H1 (cell line): ENCODE results near the gene NOTCH4. TPM values are rescaled to one million over a fixed set of nuclear protein-coding genes. Genes with fewer than 3 reads are reported as not detected.
A peak's percentile ranks its signal among the peaks of the same experiment; 100 is the strongest.

Experiments used
- CTCF ChIA-PET: fragments of 300-600 bp; sonication (Branson Sonifier 250); formaldehyde crosslinking; loops from one replicate; lab custom pipeline; 2021; ENCODE audit not compliant: partially characterized antibody; lab: Charles Lee
- POLR2A ChIA-PET: fragments of 300-600 bp; sonication (Branson Sonifier 250); formaldehyde crosslinking; loops from one replicate; lab custom pipeline; 2021; ENCODE audit warnings: inconsistent platforms; ENCODE audit not compliant: partially characterized antibody; lab: Charles Lee
- DNase-seq, 2 experiments: peaks; one replicate each; pipeline versions ENCODE4 v3.0.0 to v3.0.0-alpha.2; 2010 to 2022; ENCODE audit warnings: low spot score in 2 of 2, low read depth in 1 of 2, mixed read lengths in 1 of 2
- FAIRE-seq: peaks from 2 replicates; lab custom pipeline; 2011; peaks lifted over from hg19 to GRCh38; lab: Jason Lieb, UNC
- H2AFZ ChIP-seq: 2 replicates; pipeline ENCODE4 v1.8.1; 2012; ENCODE audit warnings: low read length, inconsistent platforms
- H2AK5ac ChIP-seq: 2 replicates; pipeline ENCODE4 v1.6.1; 2013; ENCODE audit warnings: low read depth, low read length
- H2BK120ac ChIP-seq: replicated peaks from 2 replicates; pipeline ENCODE3; 2013; ENCODE audit warnings: low read depth, low read length, inconsistent platforms
- H2BK12ac ChIP-seq: 2 replicates; pipeline ENCODE4 v1.6.1; 2013; ENCODE audit warnings: low read depth, low read length
- H2BK15ac ChIP-seq: 2 replicates; pipeline ENCODE4 v1.6.1; 2013; ENCODE audit warnings: low read length
- H2BK20ac ChIP-seq: 2 replicates; pipeline ENCODE4 v1.6.1; 2013; ENCODE audit warnings: low read length
- H2BK5ac ChIP-seq: 2 replicates; pipeline ENCODE4 v1.6.1; 2013; ENCODE audit warnings: low read depth, low read length
- H3K14ac ChIP-seq: 2 replicates; pipeline ENCODE4 v1.6.1; 2013; ENCODE audit warnings: inconsistent platforms; ENCODE audit not compliant: insufficient read length
- H3K18ac ChIP-seq: 2 replicates; pipeline ENCODE4 v1.6.1; 2013; ENCODE audit warnings: low read length; ENCODE audit errors: extremely low read depth
- H3K23ac ChIP-seq: 2 replicates; pipeline ENCODE4 v1.6.1; 2013; ENCODE audit warnings: inconsistent platforms; ENCODE audit not compliant: insufficient read length
- H3K23me2 ChIP-seq: 2 replicates; pipeline ENCODE4 v1.6.1; 2013; ENCODE audit warnings: low read depth, low read length
- H3K27ac ChIP-seq: 2 replicates; pipeline ENCODE4 v1.6.1; 2011; ENCODE audit warnings: low read depth, low read length, inconsistent platforms
- H3K27me3 ChIP-seq, 4 experiments: replicated peaks in 1 of 4; 1 replicate in 1 of 4; 2 replicates in 3 of 4; pipeline versions ENCODE4 v1.6.1 to v1.8.1; 2011 to 2013; ENCODE audit warnings: low read length in 3 of 4, mild to moderate bottlenecking in 3 of 4, inconsistent platforms in 2 of 4, mixed read lengths in 2 of 4, moderate library complexity in 1 of 4; ENCODE audit not compliant: control insufficient read depth in 3 of 4, insufficient read depth in 3 of 4; ENCODE audit errors: extremely low read depth in 1 of 4
- H3K36me3 ChIP-seq, 4 experiments: 2 replicates each; pipeline versions ENCODE4 v1.6.1 to v1.8.1; 2011 to 2013; ENCODE audit warnings: mild to moderate bottlenecking in 4 of 4, low read length in 3 of 4, moderate library complexity in 2 of 4, control low read depth in 1 of 4, inconsistent platforms in 1 of 4; ENCODE audit not compliant: insufficient read depth in 4 of 4, control insufficient read depth in 2 of 4
- H3K4ac ChIP-seq: replicated peaks from 2 replicates; pipeline ENCODE3; 2013; ENCODE audit warnings: low read length, low read depth, mixed read lengths, inconsistent platforms; ENCODE audit not compliant: insufficient read length
- H3K4me1 ChIP-seq, 4 experiments: replicated peaks in 1 of 4; 1 replicate in 1 of 4; 2 replicates in 3 of 4; pipeline versions ENCODE4 v1.6.1 to v1.8.1; 2011 to 2013; ENCODE audit warnings: low read length in 3 of 4, inconsistent platforms in 2 of 4, mixed read lengths in 1 of 4; ENCODE audit not compliant: insufficient read depth in 4 of 4, control insufficient read depth in 3 of 4
- H3K4me2 ChIP-seq, 2 experiments: 2 replicates each; pipeline versions ENCODE4 v1.6.1 to v1.8.1; 2011 to 2013; ENCODE audit warnings: low read depth in 2 of 2, low read length in 2 of 2, control low read depth in 1 of 2, inconsistent platforms in 1 of 2, mild to moderate bottlenecking in 1 of 2; ENCODE audit not compliant: insufficient read depth in 1 of 2
- H3K4me3 ChIP-seq, 4 experiments: fragments of 200-600, 300-600 bp in 1 of 4; sonication (generic), shearing (Covaris generic), sonication (Bioruptor Twin) in 1 of 4; 2 replicates each; pipeline versions ENCODE4 v1.5.1 to v1.8.1; 2011 to 2016; ENCODE audit warnings: low read length in 4 of 4, low read depth in 3 of 4, control low read depth in 2 of 4, inconsistent platforms in 2 of 4, mild to moderate bottlenecking in 2 of 4, mixed read lengths in 1 of 4, moderate library complexity in 1 of 4; ENCODE audit not compliant: insufficient read depth in 2 of 4; ENCODE audit errors: extremely low read depth in 1 of 4
- H3K56ac ChIP-seq: replicated peaks from 2 replicates; pipeline ENCODE3; 2013; ENCODE audit warnings: low read depth, mild to moderate bottlenecking, mixed read lengths, low read length, inconsistent platforms; ENCODE audit not compliant: insufficient read length
- H3K79me1 ChIP-seq: 2 replicates; pipeline ENCODE4 v1.6.1; 2013; ENCODE audit warnings: low read depth, low read length, control low read depth
- H3K79me2 ChIP-seq, 2 experiments: 2 replicates each; pipeline versions ENCODE4 v1.6.1 to v1.8.1; 2012 to 2013; ENCODE audit warnings: low read length in 2 of 2, mild to moderate bottlenecking in 2 of 2, inconsistent platforms in 1 of 2; ENCODE audit not compliant: insufficient read depth in 2 of 2, control insufficient read depth in 1 of 2
- H3K9ac ChIP-seq, 4 experiments: replicated peaks in 1 of 4; 1 replicate in 1 of 4; 2 replicates in 3 of 4; pipeline versions ENCODE4 v1.6.1 to v1.8.1; 2011 to 2013; ENCODE audit warnings: low read depth in 3 of 4, low read length in 3 of 4, control low read depth in 2 of 4, mild to moderate bottlenecking in 2 of 4, moderate library complexity in 2 of 4, inconsistent platforms in 1 of 4; ENCODE audit errors: extremely low read depth in 1 of 4
- H3K9me3 ChIP-seq, 2 experiments: 2 replicates each; pipeline versions ENCODE4 v1.6.1 to v1.8.1; 2012 to 2013; ENCODE audit warnings: mild to moderate bottlenecking in 2 of 2, moderate library complexity in 2 of 2, control low read depth in 1 of 2, inconsistent platforms in 1 of 2, low read depth in 1 of 2, low read length in 1 of 2, mixed read lengths in 1 of 2; ENCODE audit not compliant: insufficient read depth in 2 of 2
- H4K20me1 ChIP-seq, 2 experiments: replicated peaks in 1 of 2; 2 replicates each; pipeline versions ENCODE3 to v1.8.1; 2011 to 2013; ENCODE audit warnings: inconsistent platforms in 2 of 2, low read length in 2 of 2, mild to moderate bottlenecking in 1 of 2; ENCODE audit not compliant: insufficient read depth in 2 of 2, control insufficient read depth in 1 of 2
- H4K5ac ChIP-seq: 2 replicates; pipeline ENCODE4 v1.6.1; 2013; ENCODE audit warnings: low read length, low read depth, mixed read lengths, inconsistent platforms; ENCODE audit not compliant: insufficient read length
- H4K8ac ChIP-seq: 2 replicates; pipeline ENCODE4 v1.8.0; 2013; ENCODE audit warnings: mild to moderate bottlenecking, moderate library complexity, low read length, inconsistent platforms; ENCODE audit not compliant: insufficient read depth; ENCODE audit errors: extremely low read depth
- H4K91ac ChIP-seq: replicated peaks from 2 replicates; pipeline ENCODE3; 2013; ENCODE audit warnings: low read length, mixed read lengths, inconsistent platforms; ENCODE audit not compliant: insufficient read length
- CEBPB ChIP-seq: IDR thresholded peaks from 2 replicates; pipeline ENCODE4 v1.6.1; 2012; ENCODE audit warnings: low read depth, low read length
- CREB1 ChIP-seq: IDR thresholded peaks from 2 replicates; pipeline ENCODE4 v1.6.1; 2012; ENCODE audit warnings: inconsistent platforms
- EZH2 ChIP-seq: fragments of 200-600 bp; sonication (generic); IDR thresholded peaks from 2 replicates; pipeline ENCODE4 v1.7.1; 2012; ENCODE audit warnings: low read depth, mild to moderate bottlenecking, moderate library complexity, low read length, inconsistent platforms; ENCODE audit not compliant: severe bottlenecking
- JUN ChIP-seq: IDR thresholded peaks from 2 replicates; pipeline ENCODE4 v1.6.1; 2011; ENCODE audit warnings: low read depth, mild to moderate bottlenecking, improper control_type of control experiment, low read length
- MAFK ChIP-seq: IDR thresholded peaks from 2 replicates; pipeline ENCODE4 v1.6.1; 2012; ENCODE audit warnings: low read depth, mild to moderate bottlenecking, improper control_type of control experiment, low read length
- POLR2AphosphoS5 ChIP-seq: IDR thresholded peaks from 2 replicates; pipeline ENCODE4 v1.6.1; 2011; ENCODE audit warnings: low read depth, low read length
- POU5F1 ChIP-seq: IDR thresholded peaks from 2 replicates; pipeline ENCODE4 v1.6.1; 2011; ENCODE audit warnings: low read depth, mild to moderate bottlenecking, low read length, moderate library complexity
- RNF2 ChIP-seq: fragments of 200-900, 300-1000 bp; sonication (generic); IDR thresholded peaks from 2 replicates; pipeline ENCODE4 v1.7.1; 2016; ENCODE audit warnings: borderline replicate concordance, low read depth, mild to moderate bottlenecking, antibody characterized with exemption, low read length; ENCODE audit not compliant: poor library complexity, severe bottlenecking; ENCODE audit errors: missing control alignments
- SIRT6 ChIP-seq: IDR thresholded peaks from one replicate; pipeline ENCODE4 v1.7.1; 2012; ENCODE audit warnings: low read length, inconsistent platforms
- SIX5 ChIP-seq: IDR thresholded peaks from 2 replicates; pipeline ENCODE4 v1.6.1; 2011; ENCODE audit warnings: mild to moderate bottlenecking, low read depth, low read length
- SP2 ChIP-seq: IDR thresholded peaks from 2 replicates; pipeline ENCODE4 v1.6.1; 2012; ENCODE audit warnings: mild to moderate bottlenecking, low read length, inconsistent platforms
- SUZ12 ChIP-seq: fragments of 200-600 bp; sonication (generic); IDR thresholded peaks from 2 replicates; pipeline ENCODE4 v1.6.1; 2012; ENCODE audit warnings: mild to moderate bottlenecking, inconsistent platforms, low read length, moderate library complexity, mixed read lengths
- WGBS, 2 experiments: shearing (Covaris generic) in 1 of 2; methylation state at CpG; one replicate each; pipeline versions ENCODE4 v1.1.6 to v1.1.7; 2013 to 2015; ENCODE audit warnings: low lambda C conversion rate in 2 of 2, mixed read lengths in 2 of 2, inconsistent platforms in 1 of 2, low coverage in 1 of 2, missing lambda C conversion rate in 1 of 2; ENCODE audit not compliant: insufficient replicate concordance in 2 of 2, insufficient coverage in 1 of 2, insufficient read length in 1 of 2; ENCODE audit errors: extremely low coverage in 1 of 2, missing lambda C conversion rate in 1 of 2; 5-methylcytosine and 5-hydroxymethylcytosine counted together
- polyA plus RNA-seq, 7 experiments: library from polyadenylated mRNA; depleted of rRNA in 3 of 7; stranded (reverse) in 5 of 7; unstranded in 2 of 7; fragments of >200 nt in 5 of 7; fragments of 200-250 nt in 2 of 7; gene quantifications; 1 replicate in 5 of 7; 2 replicates in 1 of 7; 4 replicates in 1 of 7; pipeline versions ENCODE4 v1.2.1 to v1.2.3, GENCODE V29; 2011 to 2013; ENCODE audit warnings: missing spikeins in 2 of 7, mixed read lengths in 2 of 7
- total RNA-seq: library from RNA; stranded (reverse); fragmentation: NEBNext Ultra II Directional; extraction: Animal tissue kit (Norgen Biotek cat#: 25700); gene quantifications from 2 replicates; pipeline ENCODE4 v1.2.1, GENCODE V29; 2021

NOTCH4 gene
- total and polyA plus RNA-seq, 2 of the 8 experiments (the other 6 are each of a cell fraction or from before 2014, with no cell fraction given), result 1.9 to 2.8 TPM

GRCh38 chr6:32191696-32192607, 31.9 kb downstream of the NOTCH4 start:
- DNase-seq, result no peak
- Histone ChIP-seq H4K5ac (peak overlapping the region; percentile 54), H3K79me2 (peaks cover 0 to 13% of the 10 kb centered on the region in 2 experiments; a peak in 2 of 4 replicates), H3K18ac (peak overlapping the region; percentile 48), H3K23ac (no peak overlapping the region), H2BK12ac (peak overlapping the region; percentile 94; the same call in 1 of the 2 replicates), H3K23me2 (peaks cover 11% of the 10 kb centered on the region), H3K9ac (no peak overlapping the region), H3K36me3 (peaks cover 1 to 13% (median 9%) of the 10 kb centered on the region in 4 experiments; a peak in 7 of 8 replicates), H4K91ac (peak overlapping the region; percentile 76), H3K27ac (no peak overlapping the region), H2BK120ac (peak overlapping the region; percentile 88), H3K79me1 (peaks cover 2% of the 10 kb centered on the region; the same call in 1 of the 2 replicates), H3K56ac (no peak overlapping the region), H3K4me3 (peak overlapping the region in 1 of 4 experiments; percentile 42; a peak in 1 of 8 replicates), H3K4me1 (peaks cover 8 to 40% (median 23%) of the 10 kb centered on the region in 4 experiments), H2BK5ac (peak overlapping the region; percentile 90; the same call in 1 of the 2 replicates), H3K14ac (no peak overlapping the region), H2AK5ac (peak overlapping the region; percentile 40), H3K27me3 (no peaks in the 10 kb centered on the region), H3K4me2 (peak overlapping the region in 1 of 2 experiments; percentile 51; a peak in 3 of 4 replicates), H4K20me1 (no peaks in the 10 kb centered on the region), H3K9me3 (no peaks in the 10 kb centered on the region), H2BK20ac (peak overlapping the region; percentile 72; the same call in 1 of the 2 replicates), H2AFZ (no peak overlapping the region), H4K8ac (peak overlapping the region; percentile 54), H2BK15ac (peak overlapping the region; percentile 98), H3K4ac (no peak overlapping the region)
- POLR2A ChIA-PET, result interaction anchor here (1.0 to 13.3 kb wide), 8 partner anchors 12 to 780 kb away, joined by 3 to 194 read pairs (median 4); partner anchors contain the start of genes AGPAT1, EGFL8, PRRT1 and RNF5
- CTCF ChIA-PET, result interaction anchor here (1.0 to 2.5 kb wide), 7 partner anchors 13 to 779 kb away, joined by 3 to 12 read pairs (median 6); partner anchors contain the start of gene RNF5
- 84% methylated on average over 13 of the region's 15 CpGs; no CpG with 5 or more reads in 1 of the 2 experiments for WGBS, 2 experiments
- no peak for FAIRE-seq
- TF ChIP-seq CREB1 (no peak), MAFK (no peak), SP2 (no peak), SUZ12 (no peak), SIRT6 (no peak), POU5F1 (no peak), SIX5 (no peak), JUN (no peak), CEBPB (no peak), EZH2 (no peak), POLR2AphosphoS5 (no peak), RNF2 (no peak)
